Measurements from ENCODE around the gene MSI2. TPM values are rescaled to one million over a fixed set of nuclear protein-coding genes. Genes with fewer than 3 reads are reported as not detected.

MSI2 gene
- total RNA-seq, 1 experiment from 2014 or later: 29.4 TPM

GRCh38 chr17:57704448-57704847 is 448.1 kb downstream of the MSI2 start:
- DNase-seq (ENCODE audit: low read depth): no peak

DNA sequence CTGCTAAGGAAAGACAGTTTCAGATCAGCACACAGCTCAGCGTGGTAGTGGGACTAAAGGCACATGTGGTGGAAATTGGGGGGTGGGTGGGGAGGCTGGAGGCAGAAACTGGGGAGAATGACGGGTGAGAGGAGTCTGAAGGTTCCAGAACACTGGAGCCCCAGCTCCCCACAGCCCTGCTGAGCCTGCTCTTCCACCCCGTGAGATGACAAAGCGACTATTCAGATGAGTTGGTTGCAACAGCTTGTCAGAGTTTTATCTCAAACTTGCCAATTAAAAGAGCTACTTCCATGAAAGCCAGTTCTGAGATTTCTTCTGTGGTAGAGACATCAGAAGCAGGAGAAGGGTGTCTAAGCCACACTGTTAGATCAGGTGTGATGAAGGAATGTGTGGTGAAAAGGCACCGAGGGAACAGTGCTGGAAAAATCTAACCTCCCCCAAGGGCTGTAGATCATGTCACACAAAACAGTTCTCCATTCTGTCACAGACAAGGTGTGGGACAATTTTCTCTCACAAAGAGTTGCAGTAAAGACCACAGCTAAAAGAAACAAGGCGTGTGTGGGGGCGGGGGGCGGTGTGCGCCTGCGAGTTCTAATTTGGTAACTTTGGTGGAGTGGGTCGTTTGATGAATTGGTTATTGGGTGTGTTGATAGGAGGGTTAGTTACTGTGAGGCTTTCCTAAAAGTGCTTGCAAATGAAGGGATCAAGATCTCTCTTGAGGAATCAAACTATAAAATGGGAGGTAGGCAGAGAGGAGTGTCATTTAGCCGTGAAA is 449.8 kb downstream of the MSI2 start:
- DNase-seq (ENCODE audit: low read depth): no peak

- no peak for DNase-seq (ENCODE audit: low read depth)
Measured at GRCh38 chr17:57706761-57707160, 450.4 kb downstream of the MSI2 start.

DNA sequence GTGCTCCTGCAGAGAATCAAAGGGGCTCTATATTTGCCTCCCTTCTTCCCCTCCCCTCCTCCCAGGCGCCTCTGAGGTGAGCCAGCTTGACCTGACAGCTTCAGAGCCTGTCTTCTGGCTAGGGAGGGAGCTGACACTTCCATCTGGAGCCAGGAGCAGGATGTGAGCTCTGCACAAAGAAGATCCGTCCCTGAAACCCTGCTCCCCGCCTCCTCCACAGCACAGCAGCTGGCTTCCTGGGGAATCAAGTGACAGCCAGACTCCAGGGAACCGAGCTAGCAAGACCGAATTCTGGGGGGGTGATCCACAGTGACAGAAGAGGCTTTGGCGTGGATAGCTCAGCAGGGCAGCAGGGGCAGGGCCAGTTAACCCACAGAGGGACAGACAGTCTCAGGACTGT is 451.6 kb downstream of the MSI2 start:
- no peak for DNase-seq (ENCODE audit: low read depth)

DNA sequence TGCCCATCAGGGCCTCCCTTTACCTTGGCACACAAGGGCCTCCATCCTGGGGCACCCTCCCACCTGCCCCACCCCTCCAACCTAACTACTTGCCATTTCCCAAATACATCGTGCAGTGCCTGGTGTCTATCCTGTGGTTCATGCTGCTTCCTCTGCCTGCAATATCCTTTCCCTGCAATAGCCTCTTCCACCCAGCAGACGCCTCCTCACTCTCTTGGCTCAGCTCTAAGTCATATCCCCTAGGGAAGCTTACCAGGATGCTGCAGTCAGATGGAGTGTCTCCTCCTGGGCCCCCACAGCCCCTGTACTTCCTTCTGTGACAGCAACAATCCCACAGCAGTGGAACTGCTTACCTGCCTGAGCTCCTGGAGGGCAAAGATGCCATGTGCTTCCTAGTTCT is 452.1 kb downstream of the MSI2 start:
- DNase-seq (ENCODE audit: low read depth): peak; percentile 14

DNA sequence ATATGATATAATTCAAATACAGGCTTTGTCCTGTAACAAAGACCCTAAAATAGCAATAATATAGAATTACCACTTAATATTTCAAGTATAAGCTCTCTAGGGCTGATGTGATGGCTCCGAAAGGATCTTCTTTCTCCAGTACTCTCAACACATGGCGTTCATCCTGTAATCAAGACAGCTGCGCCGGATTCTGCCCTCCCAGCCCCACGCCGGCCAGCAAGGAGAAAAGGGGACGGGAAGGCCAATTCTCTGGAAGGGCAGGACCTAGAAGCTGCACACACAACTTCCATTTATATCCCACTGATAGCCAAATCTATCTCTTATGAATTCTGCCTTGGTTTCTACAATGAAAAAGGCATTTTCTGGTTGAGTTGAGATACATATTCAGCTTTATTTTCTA is 456.8 kb downstream of the MSI2 start:
- no peak for DNase-seq (ENCODE audit: low read depth)

GRCh38 chr17:57714665-57715180 is 458.4 kb downstream of the MSI2 start:
- DNase-seq (ENCODE audit: low read depth): no peak

DNA sequence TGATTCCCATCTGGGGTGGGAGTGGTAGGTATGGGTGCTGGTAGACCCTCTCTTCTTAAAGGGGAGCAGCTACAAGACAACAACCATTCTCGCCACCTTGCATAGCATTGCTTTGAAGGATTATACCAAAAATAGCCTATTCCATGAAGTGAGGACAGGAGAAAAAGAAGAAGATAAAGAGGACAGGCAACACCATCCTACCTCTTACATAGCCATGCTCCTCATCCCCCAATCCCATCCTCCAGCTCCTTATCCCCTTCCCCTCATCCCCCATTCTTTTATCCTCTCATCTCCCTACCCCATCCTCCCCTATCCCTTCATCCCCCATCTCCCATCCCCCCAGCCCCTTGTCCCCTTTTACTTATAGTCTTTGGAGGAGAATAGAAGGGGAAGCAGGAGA is 459.7 kb downstream of the MSI2 start:
- no peak for DNase-seq (ENCODE audit: low read depth)

GRCh38 chr17:57718878-57719277 is 462.6 kb downstream of the MSI2 start:
- no peak for DNase-seq (ENCODE audit: low read depth)

DNA sequence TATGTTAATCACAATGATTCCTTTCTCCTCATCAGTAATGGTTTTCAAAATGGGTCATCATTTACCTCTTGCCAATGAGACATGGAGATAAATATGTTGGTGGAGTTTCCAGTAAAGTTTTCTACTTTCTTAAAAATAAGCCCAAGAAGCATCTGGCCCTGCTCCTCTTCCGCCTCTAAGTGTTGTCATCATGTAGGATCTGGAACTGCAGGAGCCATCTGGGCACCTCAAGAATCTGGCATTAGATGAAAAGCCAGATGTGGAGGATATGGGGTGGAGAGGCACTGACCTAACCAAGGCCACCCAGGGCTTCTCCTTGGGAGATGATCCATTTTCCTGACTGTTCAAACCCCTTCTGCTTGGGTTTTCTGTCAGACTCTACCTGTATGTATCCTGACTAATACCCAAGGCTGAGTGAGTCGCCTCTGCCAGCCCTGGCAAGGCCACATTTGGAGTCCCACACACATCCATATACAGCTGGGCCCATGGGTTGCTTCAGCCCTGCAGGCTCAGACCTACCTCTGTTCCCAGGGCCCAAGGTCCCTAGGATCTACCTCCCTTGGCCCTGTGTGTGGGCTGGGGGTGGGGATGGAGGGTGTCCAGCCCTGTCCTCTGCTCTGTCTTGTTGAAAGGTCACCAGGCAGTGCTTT is 464.2 kb downstream of the MSI2 start:
- no peak for DNase-seq (ENCODE audit: low read depth)

GRCh38 chr17:57721967-57722703 is 465.8 kb downstream of the MSI2 start:
- no peak for DNase-seq (ENCODE audit: low read depth)

DNA sequence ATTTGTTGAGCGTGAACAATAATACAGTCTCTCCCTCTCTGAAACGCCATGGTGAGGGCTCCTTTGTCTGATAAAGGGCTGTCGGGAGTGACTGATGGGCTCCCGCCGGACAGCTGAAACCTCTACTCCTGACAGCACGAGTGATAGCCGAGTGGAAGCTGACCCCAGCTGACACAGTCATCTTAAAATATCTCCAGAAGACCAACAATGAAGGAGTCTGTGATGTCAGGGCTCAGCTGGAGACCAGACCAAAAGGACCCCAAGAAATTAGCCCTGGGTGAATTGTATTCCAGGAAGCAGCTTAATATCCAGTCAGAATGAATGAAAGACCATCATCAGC is 466.4 kb downstream of the MSI2 start:
- no peak for DNase-seq (ENCODE audit: low read depth)

GRCh38 chr17:57723427-57724025 is 467.2 kb downstream of the MSI2 start:
- DNase-seq (ENCODE audit: low read depth): no peak

- no peak for DNase-seq (ENCODE audit: low read depth)
Measured at GRCh38 chr17:57724026-57724728, 467.9 kb downstream of the MSI2 start.

DNA sequence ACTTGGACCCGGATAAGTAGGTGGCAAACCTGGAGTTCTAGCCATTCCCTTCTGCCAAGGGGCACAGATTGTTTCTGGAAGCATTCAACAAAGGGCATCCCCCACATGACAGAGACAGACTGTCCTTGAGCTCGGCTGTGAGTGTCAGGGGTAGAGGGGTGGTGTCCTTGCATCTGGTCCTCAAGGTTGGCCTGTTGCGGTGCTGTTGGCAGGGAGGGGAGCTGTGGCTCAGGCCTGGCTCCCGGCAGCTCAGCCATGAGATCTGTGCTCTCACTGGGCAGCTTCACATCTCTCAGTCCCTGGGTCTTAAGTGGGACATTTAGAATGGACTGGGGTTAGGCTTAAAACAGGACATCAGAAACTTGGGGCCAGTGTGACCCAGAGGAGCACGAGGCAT is 468.4 kb downstream of the MSI2 start:
- DNase-seq (ENCODE audit: low read depth): no peak

DNA sequence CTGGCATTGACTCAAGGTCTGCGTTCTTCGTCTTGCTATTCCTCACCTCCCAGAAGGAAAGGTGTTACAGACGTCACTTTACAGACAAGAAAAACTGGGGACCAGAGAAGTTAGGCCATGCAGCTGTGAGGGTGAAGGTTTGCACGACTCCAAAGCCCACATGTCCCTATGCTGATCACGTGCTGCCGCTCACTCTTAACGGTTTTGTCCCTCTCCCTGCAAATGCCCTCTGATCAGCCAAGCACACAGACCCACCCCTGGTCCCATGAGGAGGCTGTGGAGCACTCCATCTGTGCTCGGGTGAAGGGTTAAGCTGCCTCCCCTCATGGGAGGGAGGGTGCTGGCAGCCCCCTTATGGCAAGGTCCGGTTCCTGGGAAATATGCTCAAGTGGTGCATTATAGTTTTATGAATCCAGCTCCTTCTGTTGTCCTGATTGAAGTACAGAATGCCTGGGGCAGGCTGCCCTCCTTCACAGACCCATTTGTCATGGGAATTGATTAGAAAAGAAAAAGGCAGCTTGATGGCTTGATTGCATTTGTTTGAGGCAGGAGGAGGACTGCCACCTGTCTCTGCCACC is 470.0 kb downstream of the MSI2 start:
- no peak for DNase-seq (ENCODE audit: low read depth)

DNA sequence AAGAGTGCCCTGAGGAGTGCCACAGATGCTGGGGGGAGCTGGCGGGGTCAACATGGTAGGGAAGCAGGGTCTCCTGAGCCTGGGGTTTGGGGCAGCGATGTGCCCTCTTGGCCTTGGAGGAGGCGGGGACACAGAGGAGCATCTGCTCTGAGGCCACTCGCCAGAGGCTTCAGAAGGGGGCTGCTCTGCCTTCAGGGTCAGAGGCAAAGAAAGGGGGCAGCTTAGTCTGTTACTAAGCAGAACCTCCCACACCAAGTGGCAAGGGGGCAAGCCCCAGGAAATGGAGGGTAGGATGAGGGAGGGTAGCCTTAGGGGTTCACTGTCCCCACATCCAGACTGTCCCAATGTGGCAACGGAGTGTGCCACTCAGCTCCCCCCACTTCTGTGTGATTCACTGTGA is 470.5 kb downstream of the MSI2 start:
- DNase-seq (ENCODE audit: low read depth): no peak

DNA sequence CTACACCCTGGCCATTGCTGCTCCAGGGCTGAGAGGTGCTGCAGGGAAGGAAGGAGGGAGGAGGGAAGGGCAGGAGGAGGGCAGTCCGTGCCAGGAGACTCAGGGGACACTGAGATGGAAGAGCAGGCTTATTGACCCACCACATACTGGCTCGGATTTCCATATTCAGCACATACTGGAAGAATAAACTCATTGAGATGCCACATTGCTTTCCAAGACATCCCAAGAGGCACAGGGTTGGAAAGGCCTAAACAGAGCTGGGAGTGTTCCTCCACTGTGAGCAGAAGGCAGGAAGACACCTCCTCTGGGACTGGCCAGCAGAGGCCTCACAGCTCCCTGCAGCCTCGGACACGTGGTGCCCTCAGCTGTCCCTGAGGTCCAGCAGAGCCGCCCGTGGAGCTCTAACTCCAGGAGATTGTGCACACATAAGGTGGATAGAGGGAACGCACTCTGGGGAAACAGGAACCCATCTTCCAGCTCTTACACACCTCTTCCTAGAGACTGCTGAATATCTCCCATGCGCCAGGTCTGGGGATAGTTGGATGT is 471.4 kb downstream of the MSI2 start:
- no peak for DNase-seq (ENCODE audit: low read depth)

DNA sequence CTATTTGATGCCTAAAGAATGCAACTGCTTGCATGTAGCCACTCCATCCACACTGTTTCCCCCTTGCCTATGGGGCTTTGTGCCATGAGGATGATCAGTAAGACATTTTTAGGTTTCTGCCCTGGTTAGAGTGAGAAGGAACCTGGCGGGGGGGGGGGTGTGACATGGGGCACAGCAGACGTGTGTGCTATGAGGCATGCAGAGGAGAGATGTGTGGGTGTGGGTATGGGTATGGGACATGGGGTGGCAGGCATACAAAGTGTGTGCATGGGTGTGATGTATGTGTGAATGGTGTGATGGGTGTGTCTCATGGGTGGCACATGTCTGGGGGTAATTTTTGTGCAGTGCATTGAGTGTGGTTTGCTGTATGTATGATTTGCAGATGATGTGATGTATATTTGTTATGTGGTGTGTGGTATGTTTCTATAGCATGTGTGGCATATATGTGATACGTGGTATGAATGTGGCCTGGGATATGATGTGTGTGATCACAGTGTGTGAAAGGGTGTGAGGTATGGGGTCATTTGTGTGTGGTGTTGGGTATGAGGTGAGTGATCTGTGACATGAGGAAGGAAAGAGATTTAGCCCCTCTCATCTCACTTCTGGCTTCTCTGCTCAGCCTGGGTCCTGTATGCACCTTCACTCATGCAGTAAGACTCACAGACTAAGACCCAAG is 473.8 kb downstream of the MSI2 start:
- no peak for DNase-seq (ENCODE audit: low read depth)

- DNase-seq (ENCODE audit: low read depth): no peak
Measured at GRCh38 chr17:57732062-57732461, 475.7 kb downstream of the MSI2 start.

- DNase-seq (ENCODE audit: low read depth): no peak
Measured at GRCh38 chr17:57733085-57733484, 476.8 kb downstream of the MSI2 start.

Measured in RPMI7951 (cell line).